Panc1 (cell line): ENCODE data around the gene TARBP1.

Experiments used
- POLR2AphosphoS5 ChIP-seq: IDR thresholded peaks from 2 replicates; pipeline ENCODE4 v1.6.1; 2012; ENCODE audit warnings: mild to moderate bottlenecking, low read depth, low read length, moderate library complexity
- SIN3A ChIP-seq: IDR thresholded peaks from 2 replicates; pipeline ENCODE4 v1.6.1; 2012; ENCODE audit warnings: low read depth, mild to moderate bottlenecking, low read length, moderate library complexity, borderline replicate concordance; ENCODE audit not compliant: insufficient read depth
- TCF7L2 ChIP-seq: IDR thresholded peaks from 2 replicates; pipeline ENCODE4 v1.6.1; 2011; ENCODE audit warnings: mild to moderate bottlenecking, low read depth, low read length, inconsistent platforms
- TF ChIP-seq, protein P1 (sequence below): fragments of 450-650 bp; IDR thresholded peaks from 2 replicates; pipeline ENCODE4 v1.5.1; 2017; ENCODE audit warnings: mild to moderate bottlenecking
- TF ChIP-seq, protein P2 (sequence below), 2 experiments: IDR thresholded peaks; 2 replicates each; pipeline ENCODE4 v1.6.1; 2011 to 2012; ENCODE audit warnings: low read depth in 2 of 2, control low read depth in 1 of 2, low read length in 1 of 2, mild to moderate bottlenecking in 1 of 2, moderate library complexity in 1 of 2; ENCODE audit not compliant: insufficient read depth in 1 of 2

DNA sequence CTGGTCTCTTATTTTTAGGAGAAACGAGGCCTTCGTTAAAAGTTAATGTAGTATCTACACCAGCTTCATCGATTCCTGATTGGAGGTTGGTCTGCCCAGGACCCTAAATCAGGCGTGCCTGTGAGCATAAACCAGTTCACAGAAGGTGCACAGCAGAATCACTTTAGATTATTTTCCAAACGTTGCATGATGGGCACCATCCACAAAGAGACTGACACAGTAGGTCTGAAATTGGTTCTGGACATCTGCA lies 256 bp upstream of the TARBP1 start:
- TF ChIP-seq, protein P1, sequence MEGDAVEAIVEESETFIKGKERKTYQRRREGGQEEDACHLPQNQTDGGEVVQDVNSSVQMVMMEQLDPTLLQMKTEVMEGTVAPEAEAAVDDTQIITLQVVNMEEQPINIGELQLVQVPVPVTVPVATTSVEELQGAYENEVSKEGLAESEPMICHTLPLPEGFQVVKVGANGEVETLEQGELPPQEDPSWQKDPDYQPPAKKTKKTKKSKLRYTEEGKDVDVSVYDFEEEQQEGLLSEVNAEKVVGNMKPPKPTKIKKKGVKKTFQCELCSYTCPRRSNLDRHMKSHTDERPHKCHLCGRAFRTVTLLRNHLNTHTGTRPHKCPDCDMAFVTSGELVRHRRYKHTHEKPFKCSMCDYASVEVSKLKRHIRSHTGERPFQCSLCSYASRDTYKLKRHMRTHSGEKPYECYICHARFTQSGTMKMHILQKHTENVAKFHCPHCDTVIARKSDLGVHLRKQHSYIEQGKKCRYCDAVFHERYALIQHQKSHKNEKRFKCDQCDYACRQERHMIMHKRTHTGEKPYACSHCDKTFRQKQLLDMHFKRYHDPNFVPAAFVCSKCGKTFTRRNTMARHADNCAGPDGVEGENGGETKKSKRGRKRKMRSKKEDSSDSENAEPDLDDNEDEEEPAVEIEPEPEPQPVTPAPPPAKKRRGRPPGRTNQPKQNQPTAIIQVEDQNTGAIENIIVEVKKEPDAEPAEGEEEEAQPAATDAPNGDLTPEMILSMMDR, result no peak
- TF ChIP-seq, protein P2, sequence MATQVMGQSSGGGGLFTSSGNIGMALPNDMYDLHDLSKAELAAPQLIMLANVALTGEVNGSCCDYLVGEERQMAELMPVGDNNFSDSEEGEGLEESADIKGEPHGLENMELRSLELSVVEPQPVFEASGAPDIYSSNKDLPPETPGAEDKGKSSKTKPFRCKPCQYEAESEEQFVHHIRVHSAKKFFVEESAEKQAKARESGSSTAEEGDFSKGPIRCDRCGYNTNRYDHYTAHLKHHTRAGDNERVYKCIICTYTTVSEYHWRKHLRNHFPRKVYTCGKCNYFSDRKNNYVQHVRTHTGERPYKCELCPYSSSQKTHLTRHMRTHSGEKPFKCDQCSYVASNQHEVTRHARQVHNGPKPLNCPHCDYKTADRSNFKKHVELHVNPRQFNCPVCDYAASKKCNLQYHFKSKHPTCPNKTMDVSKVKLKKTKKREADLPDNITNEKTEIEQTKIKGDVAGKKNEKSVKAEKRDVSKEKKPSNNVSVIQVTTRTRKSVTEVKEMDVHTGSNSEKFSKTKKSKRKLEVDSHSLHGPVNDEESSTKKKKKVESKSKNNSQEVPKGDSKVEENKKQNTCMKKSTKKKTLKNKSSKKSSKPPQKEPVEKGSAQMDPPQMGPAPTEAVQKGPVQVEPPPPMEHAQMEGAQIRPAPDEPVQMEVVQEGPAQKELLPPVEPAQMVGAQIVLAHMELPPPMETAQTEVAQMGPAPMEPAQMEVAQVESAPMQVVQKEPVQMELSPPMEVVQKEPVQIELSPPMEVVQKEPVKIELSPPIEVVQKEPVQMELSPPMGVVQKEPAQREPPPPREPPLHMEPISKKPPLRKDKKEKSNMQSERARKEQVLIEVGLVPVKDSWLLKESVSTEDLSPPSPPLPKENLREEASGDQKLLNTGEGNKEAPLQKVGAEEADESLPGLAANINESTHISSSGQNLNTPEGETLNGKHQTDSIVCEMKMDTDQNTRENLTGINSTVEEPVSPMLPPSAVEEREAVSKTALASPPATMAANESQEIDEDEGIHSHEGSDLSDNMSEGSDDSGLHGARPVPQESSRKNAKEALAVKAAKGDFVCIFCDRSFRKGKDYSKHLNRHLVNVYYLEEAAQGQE (IDR thresholded peaks at IDR 0.05; ENCODE audit: insufficient read depth in 1 of 2, low read depth in 2 of 2, low read length in 1 of 2), result no peak
- TF ChIP-seq POLR2AphosphoS5 (no peak), SIN3A (no peak), TCF7L2 (no peak)
